ENCODE results near the gene ZNF784.

ZNF784 gene

DNA sequence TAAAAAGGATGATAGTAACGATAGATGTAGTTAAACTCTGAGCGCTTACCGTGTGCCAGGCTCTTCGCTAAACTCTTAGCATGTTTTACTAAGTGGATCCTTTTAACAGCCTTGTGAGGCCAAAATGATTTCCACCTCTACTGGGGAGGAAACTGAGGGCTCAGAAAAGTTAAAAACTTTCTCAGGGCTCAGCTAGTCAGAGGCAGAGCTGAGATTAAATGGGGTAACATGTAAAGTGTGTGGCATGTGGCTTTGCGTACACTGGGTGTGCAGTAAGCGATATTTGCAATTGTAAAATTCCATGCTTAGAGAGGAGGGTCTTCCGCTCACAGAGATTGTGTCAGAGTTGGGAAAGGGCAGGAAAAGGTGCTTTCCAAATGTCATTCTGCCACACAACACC, 32.2 kb upstream of the ZNF784 start:
- DNase-seq = no peak

DNA sequence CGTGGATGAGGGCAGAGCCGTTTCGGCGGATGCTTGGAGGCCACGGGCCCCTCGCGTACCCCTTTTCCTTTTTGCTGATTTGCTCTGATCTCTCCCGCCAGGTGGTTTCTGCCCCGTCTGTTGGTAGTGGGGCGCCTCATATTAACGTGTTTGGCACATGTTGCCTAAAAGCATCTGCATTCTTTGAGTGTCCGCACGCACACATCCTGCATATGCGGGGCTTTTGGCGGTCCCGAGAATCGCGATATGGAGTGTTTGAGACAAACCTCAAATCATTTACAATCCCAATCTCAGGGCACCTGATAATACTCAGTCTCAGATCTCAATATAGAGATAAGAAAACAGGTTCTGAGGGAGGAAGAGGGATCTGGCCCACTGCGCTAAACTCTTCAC, 31.3 kb upstream of the ZNF784 start:
- DNase-seq = no peak

DNA sequence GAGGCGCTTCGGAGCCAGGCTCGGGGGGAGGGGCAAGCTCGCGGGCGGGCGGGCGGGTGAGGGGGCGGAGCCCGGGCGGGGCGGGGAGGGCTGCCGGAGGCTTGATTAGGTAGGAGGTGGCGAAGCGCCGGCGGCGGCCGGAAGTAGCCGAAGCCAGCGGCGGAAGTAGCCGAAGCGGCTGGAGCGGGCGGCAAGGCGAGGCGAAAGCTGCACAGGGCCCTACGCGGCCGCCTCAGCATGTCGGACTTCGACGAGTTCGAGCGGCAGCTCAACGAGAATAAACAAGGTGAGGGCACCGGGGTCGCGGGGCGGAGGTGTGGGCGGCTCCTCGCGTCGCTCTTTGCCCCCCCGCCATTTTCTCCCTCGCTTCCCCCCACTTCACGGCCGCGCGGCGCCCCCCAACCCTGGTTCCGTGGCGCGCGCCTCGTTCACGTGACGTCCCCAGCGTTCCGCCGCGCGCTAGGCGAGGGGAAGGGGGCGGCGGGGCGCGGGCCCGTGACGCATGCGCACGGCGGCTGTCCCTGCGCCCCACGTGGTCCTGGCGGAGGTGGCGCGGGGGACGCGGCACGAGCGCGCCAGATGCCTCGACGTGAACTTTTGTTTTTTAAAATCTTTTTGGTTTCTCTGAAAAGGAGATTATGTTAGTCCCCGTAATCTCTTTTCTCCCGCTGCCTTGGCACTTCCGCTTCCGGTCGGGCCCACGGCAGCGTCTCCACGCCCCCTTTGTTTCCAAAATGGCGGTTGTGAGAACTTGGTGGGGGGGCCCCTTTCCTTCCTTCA, 30.7 kb upstream of the ZNF784 start, which contains the start of gene U2AF2:
TSS of gene U2AF2 (plus strand) at position 168 of the 780 bp plus-strand sequence. CDS start at position 238, 70 bp downstream.
- DNase-seq = peak; percentile 95

DNA sequence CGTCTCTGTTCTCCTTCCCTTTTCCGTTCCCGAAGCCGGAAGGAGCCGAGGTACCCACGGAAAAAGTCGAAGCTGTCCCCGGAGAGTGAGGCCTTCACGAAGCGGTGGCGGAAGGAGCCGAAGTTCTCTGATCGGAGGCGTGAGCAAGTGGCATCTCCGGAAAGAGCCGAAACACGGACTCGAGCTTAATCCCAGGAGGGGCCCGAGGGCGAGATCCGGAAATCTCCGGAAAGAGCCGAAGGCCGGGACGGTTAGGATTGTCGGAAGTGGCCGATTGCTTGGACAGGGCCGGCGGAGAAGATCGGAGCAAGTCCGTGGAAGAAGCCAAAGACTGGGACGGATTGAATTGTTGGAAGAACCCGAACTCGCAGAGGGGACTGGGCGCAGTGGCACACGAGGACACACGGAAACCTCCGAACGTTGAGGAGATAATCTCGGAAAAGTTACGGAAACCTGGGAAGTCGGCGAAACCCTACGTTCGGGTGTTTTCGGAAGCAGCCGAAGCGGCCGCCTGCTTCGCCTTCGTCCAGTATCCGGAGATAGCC, 30.0 kb upstream of the ZNF784 start:
- peak; percentile 99 for DNase-seq

DNA sequence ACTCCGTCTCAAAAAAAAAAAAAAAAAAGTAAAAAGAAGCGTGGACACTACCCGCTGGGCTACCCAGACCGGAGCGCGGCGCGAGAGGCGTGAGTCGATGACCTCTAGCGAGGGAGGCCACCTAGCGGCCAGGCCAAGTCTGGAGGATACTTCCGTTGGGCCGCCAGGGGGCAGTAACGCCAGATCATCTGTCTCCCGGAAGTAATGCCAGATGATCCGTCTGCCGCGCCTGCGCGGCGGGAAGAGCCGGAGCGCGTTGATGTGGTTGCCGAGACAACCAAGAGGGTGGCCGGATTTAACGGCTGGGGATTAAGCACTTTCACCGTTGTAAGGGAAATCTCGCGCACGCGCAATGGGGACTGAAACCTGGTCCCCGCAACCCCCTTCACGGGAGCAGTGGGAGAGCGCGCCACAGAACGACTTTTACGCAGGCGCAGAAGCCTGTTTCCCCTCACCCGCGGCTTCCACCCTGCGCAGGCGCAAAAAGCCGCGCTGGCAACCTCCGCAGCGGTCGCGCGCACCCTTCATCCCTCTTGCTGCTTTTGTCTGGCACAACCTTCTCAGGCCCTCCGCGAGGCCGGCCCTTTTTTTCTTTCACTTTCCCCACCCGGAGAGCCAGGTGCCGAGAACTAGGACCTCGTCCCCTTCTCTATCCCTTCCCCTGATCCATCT, 29.4 kb upstream of the ZNF784 start:
- DNase-seq = peak; percentile 98

DNA sequence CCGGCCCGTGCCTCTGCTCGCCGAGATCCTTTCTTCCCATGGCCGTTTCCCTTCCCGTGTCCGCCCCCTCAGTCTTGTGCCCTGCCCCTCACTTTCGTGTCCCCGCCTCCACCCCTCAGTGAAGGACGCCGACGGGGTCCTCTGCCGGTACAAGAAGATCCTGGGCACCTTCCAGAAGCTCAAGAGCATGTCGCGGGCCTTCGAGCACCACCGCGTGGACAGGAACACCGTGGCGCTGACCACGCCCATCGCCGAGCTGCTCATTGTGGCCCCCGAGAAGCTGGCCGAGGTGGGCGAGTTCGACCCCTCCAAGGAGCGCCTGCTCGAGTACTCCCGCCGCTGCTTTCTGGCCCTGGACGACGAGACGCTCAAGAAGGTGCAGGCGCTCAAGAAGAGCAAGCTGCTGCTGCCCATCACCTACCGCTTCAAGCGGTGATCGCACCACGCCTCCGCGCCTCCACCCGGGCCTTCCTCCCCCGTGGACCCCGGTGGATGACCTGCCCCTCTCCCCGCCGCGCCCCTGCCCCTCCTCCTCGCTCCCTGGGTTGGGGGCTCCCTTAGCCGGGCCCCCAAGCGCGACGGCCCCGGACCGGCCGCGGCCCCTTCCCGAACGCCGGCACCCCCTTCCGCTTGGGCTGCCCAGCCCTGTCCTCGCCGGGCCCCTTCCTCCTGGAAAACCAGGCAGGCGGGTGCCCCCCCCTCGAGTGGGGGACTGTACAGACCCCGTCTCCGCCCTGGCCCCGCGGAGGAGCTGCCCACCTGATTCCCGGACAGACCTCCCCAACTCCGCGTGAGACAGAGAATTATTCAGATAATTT, 28.2 kb upstream of the ZNF784 start:
- no peak for DNase-seq

DNA sequence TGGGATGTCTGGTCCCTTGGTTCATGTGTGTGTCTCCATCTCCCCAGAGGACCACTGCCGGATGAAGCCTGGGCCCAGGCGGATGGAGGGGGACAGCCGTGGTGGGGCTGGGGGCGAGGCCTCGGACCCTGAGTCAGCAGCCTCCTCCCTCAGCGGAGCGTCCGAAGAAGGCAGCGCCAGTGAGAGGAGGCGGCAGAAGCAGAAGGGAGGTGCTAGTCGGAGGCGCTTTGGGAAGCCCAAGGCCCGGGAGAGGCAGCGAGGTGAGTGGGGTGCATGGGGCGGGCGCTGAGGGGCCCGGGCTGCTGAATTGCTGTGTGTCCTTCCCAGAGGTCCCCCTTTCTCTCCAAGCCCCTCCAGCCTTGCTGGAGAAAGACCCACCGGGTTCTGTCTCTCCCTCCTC, 26.9 kb upstream of the ZNF784 start:
- DNase-seq = no peak

DNA sequence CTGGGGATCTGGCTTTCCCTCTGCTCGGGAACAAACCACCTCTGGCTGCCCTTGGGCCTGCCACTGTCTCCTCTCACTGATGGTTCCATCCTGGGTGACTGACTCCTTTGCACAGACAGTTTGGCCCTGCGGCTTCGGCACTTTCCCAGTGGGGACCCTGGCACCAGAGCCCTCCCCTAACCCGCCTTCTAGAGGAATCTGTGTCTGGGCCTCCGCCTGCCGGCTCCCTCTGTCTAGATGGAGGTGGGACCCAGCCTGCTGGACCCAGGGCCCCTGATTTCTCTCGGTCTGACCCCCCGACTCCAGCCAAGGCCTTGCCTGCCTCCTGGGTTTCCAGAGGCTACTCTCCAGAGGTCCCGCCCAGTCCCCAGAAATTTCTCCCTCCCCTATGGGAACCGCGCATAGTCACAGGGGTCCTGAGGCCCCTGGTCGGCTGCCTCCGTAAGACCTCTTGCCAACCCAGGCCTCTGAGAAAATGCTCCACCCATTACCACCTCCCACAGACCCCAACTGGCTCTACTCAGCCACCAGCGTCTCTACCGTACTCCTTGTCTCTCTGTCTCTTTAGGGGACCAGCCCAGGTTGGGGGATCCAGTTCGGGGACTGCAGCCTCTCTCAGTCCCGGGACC, 26.4 kb upstream of the ZNF784 start:
- DNase-seq = no peak

DNA sequence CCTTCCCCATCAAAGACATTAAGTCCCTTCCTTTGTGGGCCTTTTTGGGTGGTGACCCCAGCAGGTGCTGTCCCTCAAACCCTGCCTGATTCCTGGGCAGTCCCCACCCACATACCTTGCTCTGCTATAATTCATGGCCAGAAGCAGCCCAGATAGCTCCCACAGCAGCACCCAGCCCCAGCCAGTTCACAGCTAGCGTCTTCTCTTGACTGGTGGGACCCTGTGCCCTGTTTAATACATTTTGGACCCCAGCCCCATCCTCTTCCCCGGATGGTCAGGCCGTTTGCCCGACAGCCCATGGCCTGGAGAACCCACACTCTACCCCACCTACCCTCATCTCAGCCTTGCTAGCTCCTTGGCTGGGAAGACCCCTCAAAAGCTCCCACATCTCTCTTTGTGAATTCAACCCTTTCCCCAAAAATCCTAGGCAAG, 25.8 kb upstream of the ZNF784 start:
- DNase-seq = no peak

DNA sequence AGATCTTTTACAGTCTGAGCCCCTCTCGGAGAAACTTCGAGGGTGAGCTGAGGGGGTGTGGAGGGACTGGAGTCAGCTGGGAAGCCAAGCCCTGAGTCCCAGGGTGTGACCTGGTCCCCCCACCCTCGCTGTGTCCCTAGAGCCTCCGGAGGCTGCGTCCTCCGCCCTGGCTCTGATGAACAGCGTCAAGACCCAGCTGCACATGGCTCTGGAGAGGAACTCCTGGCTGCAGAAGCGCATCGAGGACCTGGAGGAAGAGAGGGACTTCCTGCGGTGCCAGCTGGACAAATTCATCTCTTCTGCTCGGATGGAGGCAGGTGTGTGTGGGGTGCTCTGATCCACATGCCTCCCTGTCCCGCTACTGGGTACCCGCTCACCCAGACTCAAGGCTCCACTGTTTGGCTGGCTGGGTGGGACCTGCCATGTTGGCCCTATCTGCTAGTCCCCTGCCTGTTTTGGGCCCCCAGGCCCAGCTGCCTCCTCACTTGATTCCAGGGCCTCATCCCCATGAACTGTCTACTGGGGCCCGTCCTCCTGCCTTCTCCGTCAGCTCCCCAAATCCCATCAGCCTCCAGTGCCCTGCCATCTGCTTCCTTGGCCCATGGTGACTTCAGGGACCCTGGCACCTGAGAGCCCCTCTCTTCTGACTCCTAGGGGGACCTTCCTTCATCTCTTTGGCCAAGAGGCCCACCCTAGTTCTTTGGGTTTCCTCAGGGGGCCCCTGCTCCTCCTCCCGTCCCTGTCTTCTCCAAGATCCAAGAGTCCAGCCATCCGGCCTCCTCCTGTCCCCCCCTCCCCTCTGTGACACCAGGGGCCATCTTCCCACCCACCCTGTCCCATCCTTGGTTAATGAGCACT, 25.1 kb upstream of the ZNF784 start:
- DNase-seq = no peak

DNA sequence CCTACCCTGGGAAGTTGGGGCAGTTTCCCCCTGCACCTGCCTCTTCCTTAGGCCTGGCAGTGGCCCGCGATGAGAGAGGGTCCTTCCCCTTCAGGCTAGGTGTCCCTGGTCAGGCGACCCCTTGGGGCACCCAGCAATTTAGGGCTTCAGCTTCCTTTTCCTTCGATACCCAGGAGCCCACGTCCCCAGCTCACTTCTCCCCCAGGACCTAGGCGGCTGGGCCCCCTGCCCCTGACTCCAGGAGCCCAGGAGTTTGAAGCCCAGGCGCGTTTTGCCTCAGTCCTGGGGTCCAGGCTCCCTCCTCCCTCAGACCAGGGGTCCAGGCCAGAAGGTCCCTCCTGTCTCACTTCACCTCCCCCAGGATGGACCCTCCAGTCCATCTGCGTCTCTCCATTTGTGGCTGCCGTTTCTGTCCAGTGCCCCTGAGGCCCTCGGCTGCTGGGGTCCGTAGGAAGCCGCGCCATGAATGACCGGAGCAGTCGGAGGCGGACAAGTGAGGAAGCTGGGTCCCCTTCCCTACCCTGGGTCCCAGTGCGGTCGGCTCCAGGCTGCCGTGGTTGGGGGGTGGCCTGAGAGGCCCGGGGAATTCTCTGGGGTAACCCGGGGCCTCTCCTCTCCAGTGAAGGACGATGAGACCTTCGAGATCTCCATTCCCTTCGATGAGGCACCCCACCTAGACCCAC, 24.4 kb upstream of the ZNF784 start:
- no peak for DNase-seq

DNA sequence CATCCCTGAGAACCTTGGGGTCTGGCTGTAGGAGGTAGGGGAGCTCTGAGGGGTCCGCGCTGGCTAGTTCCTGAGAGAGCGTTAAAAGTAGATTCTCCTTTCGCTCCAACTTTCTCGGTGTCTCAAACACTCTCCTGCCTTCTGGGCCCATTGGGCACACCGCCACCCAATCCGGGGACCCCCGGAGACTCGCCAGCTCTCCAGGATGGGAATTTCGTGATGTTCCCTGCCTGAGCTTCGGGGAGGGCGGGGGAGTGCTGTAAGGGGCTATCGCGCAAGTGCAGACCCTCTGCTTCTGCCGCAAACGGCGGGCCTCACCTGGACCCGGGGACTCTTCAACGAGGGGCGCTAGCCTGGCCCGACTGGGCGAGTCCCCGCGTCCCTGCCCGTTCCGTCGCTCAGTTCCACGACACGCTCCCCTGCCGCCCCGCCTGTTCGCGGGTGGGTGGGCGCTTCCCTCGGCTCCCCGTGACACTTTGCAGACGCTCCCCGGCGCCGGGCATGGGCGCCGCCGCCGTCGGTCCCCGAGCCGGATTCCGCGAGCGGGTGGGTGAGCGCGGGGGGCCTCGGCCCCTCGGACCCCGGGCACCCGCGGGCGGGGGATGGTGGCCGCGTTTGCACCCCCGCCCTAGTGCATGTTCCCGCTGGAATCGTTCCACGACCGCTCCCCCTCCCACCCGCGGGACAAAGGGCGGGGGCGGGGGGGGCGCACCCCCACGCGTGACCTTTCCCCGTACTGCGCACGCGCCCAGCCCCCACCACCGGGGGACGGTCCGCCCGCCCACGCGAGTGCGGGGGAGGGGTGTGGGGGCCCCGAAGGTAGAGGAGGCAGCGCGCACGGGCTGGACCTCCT, 23.6 kb upstream of the ZNF784 start, which contains the start of gene CCDC106:
TSS of gene CCDC106 (plus strand) at position 481 of the 853 bp plus-strand sequence. CDS start 835 bp downstream, outside the sequence.
- peak; percentile 37 for DNase-seq

DNA sequence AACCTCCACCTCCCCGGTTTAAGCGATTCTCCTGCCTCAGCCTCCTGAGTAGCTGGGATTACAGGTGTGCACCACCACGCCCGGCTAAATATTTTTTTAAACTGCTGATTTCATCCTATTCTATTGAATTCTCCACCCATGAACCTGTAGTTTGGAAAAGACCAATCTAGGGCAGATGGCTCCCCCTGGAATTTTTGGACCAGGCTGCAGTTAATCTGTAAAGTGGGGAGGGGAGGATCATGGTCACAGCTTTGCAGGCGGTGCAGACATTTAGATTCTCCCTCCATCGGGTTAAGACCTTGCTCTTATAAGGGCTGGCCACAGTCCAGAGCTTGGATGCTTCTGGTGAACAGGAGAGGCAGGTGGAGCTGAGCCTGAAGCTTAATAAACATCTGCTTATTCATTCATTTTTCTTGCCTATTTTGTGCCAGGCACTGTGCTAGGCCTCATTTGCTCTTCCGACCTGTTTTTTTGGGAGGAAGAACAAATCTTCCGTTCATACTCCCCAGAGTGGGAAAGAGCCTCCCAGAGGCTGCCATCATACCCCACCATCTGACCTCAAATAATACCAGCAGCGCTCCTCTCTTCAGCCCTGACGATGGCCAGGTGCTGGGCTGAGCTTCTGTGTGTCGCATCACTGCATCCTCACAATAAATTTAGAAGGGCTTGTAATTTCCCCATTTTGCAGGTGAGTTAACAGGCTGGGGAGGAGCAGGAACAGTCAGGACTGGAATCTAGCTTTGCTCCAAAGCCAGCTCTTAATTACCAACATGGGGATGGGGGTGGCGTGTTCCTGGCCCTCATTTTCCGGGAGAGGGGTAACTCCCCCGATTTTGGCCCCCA, 22.7 kb upstream of the ZNF784 start:
- no peak for DNase-seq

DNA sequence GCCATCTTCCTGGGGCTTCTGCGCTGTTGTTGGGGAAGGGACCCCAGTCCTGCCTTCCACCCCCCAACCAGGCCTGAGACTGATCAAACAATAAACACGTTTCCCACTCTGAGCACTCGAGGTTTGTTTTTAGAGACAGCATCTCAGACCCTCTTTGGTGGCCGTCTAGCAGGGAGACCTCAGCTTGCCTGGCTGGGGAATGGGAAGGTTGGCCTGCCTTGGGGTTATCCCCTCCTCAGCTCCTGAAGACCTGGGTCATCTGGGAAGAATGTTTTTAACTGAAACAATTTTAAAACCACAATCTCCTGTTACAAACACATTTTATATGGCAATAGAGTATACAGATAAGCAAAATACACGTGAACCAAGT, 21.1 kb upstream of the ZNF784 start:
- DNase-seq = no peak

DNA sequence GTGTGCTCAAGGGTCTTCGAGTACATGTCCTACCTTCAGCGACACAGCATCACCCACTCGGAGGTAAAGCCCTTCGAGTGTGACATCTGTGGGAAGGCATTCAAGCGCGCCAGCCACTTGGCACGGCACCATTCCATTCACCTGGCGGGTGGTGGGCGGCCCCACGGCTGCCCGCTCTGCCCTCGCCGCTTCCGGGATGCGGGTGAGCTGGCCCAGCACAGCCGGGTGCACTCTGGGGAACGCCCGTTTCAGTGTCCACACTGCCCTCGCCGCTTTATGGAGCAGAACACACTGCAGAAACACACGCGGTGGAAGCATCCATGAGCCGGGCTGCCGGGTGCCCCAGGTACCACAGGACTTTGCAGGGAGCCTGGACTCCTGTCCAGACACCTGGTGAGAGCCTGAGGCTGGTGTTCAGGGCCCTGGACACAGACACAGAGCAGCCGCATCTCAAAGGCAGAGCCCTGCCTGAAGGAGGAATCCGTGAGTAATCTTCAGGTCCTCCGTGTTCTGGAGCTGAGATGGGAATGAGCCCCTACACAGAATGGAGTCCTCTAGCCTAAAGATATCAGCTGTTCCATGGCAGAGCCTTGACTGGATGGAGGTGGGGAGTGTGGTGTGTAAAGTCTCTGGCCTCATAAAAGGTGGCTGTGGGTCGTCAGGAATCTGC, 20.6 kb upstream of the ZNF784 start:
- no peak for DNase-seq

DNA sequence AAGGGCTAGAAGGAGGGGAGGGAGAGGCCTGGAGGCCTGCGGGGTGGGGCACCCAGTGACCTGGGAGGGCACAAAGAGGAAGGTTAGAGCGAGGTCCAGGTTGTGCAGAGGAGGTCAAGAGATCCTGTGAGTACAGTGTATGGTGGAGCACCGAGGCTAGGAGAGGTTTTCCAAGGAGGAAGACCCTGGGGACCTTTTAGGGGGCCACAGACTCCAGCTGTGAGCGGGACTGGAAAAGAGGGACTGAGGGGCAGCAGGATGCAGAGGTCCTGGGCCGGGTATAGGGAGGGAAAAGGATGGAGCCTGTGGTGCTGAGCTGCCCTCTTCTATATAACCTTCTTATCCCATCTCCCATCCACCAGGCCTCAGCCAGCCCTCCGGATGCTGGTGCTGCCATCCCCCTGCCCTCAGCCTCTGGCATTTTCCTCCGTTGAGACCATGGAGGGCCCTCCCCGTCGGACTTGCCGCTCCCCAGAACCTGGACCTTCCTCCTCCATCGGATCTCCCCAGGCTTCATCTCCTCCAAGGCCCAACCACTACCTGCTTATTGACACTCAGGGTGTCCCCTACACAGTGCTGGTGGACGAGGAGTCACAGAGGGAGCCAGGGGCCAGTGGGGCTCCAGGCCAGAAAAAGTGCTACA, 19.9 kb upstream of the ZNF784 start:
- no peak for DNase-seq

DNA sequence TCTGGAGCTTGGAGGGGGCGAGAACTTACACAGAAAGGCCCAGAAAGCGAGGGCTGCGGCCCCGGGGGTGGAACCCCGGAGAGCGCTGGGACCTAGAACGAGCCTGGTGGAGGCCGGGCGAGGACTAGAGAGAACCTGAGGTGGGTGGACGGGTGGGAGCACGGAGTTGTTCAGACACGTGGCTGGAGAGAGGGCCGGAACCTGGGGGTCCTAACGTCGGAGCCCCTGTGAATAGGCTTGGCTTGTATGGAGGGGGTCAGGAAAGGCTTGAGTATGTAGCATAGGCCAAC, 19.5 kb upstream of the ZNF784 start:
- DNase-seq = no peak

Measured in activated naive CD4-positive, alpha-beta T cell treated with Interleukin-2 at 50 U/mL for 16 hours (primary cell).